HG02840 (cell line): Measurements from ENCODE around the gene TAS2R16.

ENCODE experiments used
- ATAC-seq: cut with Tn5 transposase; IDR thresholded peaks from one replicate; pipeline ENCODE4 v1.9.1; 2021; ENCODE audit warnings: mild to moderate bottlenecking, moderate library complexity, moderate number of reproducible peaks; ENCODE audit not compliant: unreplicated experiment, low FRiP score

Gene TAS2R16, protein sequence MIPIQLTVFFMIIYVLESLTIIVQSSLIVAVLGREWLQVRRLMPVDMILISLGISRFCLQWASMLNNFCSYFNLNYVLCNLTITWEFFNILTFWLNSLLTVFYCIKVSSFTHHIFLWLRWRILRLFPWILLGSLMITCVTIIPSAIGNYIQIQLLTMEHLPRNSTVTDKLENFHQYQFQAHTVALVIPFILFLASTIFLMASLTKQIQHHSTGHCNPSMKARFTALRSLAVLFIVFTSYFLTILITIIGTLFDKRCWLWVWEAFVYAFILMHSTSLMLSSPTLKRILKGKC

DNA sequence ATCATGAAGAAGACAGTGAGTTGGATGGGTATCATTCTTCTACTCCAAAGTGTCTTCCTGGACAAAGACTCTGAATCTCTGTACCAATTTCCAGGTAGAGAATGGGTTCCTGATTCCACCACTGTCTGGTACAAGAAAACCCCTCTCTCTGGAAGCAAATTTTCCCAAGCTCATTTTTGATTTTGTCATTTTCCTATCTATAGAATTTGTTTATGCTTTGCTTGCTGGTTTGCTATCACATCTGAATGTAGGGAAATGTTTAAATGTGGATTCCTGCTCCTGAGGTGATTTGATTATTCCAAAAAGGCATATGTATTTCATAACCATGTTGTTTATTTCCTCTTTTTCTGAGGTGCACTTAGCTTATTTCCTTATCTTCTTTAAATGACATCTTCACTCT, at the start of gene TAS2R16:
TAS2R16 (minus strand) TSS at position 101 of the 400 bp plus-strand sequence; CDS start at position 35, 66 bp downstream.
- ATAC-seq, result no peak

DNA sequence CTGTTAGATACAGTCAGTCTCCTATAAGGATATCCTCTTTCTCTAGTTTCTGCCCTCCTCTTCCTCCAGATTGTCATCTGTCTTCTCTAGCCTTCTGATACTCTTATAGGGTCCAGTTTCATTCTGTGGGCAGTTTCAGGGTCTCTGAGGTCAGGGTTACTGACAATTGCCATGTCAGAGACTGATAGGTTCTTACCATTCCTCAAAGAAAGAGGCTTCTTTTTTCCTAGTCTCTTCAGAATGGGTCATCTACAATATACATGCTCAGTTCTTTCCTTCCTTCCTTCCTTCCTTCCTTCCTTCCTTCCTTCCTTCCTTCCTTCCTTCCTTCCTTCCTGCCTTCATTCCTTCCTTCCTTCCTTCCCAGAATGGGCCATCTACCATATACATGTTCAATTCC, 48.1 kb upstream of the TAS2R16 start:
- no peak for ATAC-seq

DNA sequence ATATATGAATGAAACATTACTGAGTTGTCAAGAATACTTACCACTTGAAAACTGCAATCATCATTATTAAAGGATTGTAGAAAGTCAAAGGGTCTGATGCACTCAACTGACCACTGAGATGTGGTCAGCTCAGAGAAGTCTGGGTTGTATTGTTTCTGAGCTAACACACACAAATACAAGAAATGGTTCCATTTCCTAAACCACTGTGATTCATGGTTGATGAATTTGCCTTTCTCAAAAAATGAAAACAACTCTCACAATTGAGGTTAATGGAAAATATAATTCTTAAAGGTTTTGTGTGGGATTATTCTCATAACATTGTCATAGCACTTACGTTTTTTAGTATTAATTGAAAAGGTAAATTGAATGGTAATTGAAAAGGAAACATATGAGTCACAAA, 45.6 kb upstream of the TAS2R16 start:
- ATAC-seq, result no peak

- ATAC-seq, result no peak
These were observed 43.8 kb upstream of the TAS2R16 start for GRCh38 chr7:123039269-123039668.

DNA sequence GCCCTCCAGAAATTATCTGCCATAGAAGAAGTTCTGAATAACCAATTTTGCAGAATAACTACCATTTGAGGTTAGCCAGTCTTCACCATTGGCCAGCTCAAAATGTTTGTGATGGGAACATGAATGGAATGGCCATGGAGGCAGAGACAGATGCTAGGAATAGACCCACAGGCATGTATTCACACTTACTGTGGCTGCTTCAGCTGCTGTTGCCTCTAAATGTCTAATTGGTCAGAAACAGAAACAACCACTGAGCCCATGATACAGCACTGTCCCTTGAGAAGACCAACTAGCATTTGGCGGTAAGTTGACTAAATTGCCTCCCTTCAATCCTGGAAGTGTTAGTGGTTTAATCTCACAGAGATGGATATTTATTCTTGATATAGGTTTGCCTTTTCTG, 38.6 kb upstream of the TAS2R16 start:
- ATAC-seq, result no peak

DNA sequence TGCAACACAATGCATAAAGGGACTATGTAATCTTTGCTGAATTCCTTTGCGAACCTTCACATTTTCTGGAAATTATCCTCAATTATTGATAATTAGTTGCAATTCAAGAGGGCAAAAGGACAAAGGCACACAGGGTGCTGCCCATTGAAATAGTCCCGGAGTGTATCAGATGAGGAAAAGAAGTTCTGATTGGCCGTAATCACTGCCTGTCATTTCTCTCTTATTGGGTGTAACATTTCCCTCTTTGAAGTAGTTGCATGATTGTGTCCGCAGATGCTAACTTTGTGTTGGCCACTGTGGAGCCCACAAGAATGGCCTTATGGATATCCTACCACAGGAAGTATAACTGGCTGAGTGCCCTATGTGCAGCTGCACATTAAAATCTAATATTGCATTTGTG, 35.1 kb upstream of the TAS2R16 start:
- ATAC-seq, result no peak

DNA sequence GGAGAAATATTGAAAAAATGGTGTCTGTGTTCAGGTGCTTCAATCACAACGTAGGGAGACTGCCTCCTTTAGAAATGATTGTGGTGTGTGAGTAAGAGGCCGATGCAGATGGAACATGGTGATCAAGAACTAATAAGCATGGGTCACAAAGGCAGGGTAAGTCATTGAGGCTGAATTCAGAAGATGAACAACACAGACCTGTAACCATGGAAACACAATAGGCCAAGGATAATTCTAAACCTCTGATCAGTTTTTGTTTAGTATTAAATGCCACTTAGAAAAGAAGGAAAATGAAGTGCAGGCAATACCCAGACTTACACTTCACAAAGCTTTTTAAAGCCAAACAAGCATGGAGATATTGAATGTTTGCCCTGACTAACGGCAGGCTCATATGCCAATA, 32.8 kb upstream of the TAS2R16 start:
- no peak for ATAC-seq

DNA sequence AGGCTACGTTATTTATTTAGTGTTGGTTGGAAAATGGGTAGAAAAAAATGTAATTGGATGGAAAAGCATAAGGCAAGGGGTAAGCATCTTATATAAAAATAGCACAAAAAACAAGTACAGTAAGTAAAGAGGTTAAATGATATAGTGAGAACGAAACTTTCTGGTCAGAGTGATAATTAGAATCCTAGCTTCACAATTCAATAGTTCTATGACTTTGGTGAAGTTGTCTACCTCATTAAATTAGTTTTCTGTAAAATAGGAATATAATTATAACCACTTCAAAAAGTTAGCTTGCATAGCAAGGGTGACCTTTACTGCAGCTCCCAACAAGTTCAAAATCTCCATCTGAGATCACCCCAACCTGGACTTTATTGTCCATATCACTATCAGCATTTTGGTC, 30.8 kb upstream of the TAS2R16 start:
- no peak for ATAC-seq

DNA sequence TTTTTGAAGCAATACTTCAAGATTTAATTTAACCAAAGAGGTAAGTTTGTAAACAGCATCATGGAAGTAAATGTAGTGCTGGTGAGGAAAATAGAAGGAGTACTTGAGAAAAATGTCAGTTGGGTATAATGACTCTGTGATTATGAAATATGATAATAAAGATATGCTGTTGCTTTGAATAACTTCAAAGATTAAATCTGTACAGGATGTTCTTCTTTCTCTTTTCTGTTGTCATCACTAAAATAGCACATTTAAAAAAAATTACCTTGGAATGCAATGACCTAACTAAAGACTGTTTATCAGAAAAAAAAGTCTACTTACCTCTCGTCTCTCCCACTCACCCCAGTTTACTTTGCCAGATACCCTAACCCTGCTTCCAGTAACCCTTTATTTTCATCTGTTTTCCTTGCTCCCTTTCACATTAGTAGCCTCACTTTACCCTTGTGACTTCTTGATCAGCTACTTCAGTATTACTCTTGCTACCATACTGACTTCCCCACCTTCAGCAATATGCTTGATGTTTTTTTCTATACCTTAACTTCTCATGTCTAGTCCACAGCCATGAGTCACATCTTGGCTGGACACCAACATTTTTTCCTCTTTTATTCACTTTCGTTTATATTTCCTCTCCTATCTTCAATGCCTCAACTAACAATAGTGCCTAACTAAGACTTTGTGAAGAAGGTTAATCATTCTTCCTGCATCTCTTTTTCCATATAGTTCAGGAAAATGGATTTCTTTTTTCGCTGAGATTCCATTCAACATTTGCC, 29.7 kb upstream of the TAS2R16 start:
- ATAC-seq, result no peak

GRCh38 chr7:123023126-123023525, 27.6 kb upstream of the TAS2R16 start:
- no peak for ATAC-seq

DNA sequence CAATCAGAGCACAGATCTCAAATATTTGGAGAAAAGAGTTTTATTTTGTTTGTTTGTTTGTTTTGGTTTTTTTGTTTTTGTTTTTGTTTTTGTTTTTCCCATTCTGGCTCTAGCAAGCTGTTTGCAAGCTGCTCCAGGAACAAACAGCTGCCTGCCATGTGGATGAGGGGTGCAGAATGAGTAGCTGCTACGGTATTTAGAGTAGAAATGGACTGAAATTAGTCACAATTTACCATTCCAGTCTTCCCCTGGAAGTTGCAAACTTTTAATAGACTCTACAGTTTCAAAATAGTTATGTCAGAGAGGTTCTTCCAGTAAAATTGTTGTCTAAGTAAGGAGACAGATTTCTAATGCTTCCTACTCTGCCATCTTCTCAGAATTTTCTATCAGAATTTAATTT, 27.1 kb upstream of the TAS2R16 start:
- no peak for ATAC-seq

DNA sequence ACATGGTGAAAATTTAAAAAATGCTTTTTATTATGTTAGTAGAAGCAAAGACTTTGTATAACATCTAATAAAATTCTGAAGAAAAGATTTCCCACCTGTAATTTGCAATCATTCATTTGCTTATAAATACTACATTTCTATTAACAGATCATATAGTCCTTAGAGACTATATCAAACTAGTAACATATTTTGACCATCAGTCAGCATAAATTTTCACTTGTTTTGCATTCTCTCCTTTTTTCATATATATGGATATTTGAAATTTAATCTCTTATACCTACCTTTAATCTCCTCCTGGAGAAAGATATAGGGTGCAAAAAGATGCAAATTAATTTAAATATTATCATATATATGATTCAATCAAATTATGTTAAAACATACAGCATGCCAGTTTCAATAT, 16.9 kb upstream of the TAS2R16 start:
- ATAC-seq, result no peak

- ATAC-seq, result no peak
These were observed 16.4 kb upstream of the TAS2R16 start for GRCh38 chr7:123011766-123012369.

GRCh38 chr7:123004931-123005330, 9.4 kb upstream of the TAS2R16 start:
- ATAC-seq, result no peak

DNA sequence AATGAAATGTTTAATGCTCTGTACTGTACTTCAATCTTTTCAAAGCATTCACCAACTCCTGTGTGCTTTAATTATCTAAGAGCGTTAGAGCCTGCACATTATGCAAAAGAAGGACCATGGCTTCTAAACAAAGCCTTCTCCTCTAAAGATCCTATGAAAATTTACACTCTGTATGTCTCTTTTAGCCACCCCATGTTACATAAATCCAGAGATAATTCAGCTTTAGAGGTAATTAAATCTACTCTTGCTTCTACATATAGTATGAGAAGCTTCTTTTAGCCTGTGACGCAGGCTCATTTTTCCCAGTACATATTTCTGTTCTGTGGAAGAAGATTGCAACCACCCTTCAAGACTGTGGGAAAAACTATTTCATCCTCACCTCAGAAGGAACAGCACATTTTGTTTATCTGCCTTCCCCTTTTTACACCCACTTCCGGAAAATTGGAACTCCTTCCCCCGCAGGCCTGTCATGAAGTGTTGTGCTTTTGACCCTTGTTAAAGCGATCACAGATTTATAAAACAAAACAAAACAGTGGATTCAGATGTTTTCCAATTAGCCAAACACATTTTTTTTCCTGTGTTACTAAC, 8.1 kb upstream of the TAS2R16 start:
- ATAC-seq, result no peak

DNA sequence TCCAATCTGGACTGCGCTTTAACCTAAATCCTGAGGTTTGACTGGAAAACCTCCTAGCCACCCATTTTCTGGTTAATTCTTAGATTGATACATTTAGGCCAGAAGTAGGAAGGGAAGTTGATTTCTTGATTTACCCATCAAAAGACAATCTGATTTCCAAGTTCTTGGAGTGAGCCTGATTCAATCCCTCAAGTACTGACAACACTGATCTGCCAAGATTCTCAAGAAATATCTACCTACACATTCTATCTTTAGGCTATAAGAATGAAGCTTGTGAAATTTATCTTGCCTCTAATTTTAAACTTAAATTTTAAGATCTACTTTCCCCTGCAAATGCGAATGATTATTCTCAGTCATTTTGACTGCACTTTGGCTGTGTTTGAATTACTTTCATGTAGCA, 5.9 kb downstream of the TAS2R16 start:
- no peak for ATAC-seq

- no peak for ATAC-seq
These were observed 6.5 kb downstream of the TAS2R16 start for GRCh38 chr7:122989041-122989440.

DNA sequence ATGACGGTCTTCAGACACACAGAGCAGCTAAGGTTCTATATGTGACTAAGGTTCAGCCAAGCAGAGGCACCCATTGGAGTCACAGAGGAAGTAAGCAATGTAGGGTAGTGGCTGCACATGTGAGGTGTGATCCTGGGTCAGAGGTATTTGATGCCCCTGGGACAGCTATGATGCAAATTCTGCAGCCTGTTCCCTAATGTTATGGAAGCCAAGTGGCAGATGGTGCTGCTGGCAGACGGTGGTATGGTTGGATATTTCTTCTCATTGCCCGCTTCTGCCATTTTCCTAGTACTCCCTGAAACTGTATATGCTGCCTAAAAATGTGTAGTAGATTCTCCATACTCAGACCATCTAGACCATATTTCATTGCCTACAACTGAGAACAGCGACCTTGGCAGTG, 7.2 kb downstream of the TAS2R16 start:
- no peak for ATAC-seq

DNA sequence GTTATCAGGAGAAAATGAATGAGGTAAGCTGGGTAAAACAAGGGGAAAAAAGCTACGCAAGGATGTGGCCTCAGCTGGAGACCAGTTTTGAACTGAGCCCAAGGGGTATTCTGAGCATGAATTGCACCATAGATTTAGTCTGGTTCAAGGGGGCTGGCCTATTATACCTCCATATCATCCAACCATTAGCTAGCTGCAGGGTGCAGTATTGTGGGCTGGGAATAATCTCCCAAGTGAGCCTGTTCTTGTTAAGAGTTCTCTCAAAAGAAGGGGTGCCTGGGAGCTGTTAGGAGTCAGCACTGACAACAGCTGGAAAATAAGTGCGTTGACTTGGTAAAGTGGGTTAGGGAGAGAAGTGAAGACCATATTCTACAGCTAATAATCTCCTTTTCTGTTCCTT, 8.0 kb downstream of the TAS2R16 start:
- no peak for ATAC-seq

- ATAC-seq, result no peak
These were observed 11.5 kb downstream of the TAS2R16 start for GRCh38 chr7:122984021-122984420.

DNA sequence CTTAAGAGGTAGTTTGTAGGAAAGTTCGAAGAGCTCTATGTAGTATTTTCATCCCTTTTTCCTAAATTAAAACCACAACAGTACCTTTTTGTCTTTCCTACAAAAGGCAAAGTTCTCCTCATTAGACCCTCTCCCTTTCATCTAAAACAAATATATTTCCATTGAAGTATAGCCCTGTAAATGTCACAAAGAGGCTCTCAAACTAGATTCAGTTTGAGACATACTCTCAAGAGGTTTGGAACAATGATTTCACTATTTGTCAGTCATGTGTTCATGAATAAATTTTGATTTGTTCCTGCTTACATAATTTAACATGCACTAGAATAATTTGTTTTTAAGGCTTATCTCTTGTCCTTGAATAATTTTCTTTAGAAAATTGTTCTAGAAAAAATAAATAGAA, 12.2 kb downstream of the TAS2R16 start:
- no peak for ATAC-seq
